WTC11 (cell line): Measurements from ENCODE around the gene CFAP57. TPM values are rescaled to one million over a fixed set of nuclear protein-coding genes. Genes with fewer than 3 reads are reported as not detected.
A peak's percentile ranks its signal among the peaks of the same experiment; 100 is the strongest.

Experiments used
- ATAC-seq: fragments of 200-7000 bp; cut with Tn5 transposase; 2 replicates; pipeline ENCODE4 v1.10.0; 2021; ENCODE audit warnings: mild to moderate bottlenecking, moderate library complexity
- CTCF ChIA-PET: fragments of 300-600 bp; sonication (Branson Sonifier 250); formaldehyde crosslinking; loops from one replicate; lab custom pipeline; 2021; ENCODE audit warnings: antibody characterized with exemption; lab: Charles Lee
- POLR2A ChIA-PET: fragments of 350-600 bp; sonication (Branson Sonifier 250); formaldehyde crosslinking; loops from one replicate; lab custom pipeline; 2021; ENCODE audit warnings: antibody characterized with exemption; lab: Charles Lee
- DNase-seq: peaks from one replicate; pipeline ENCODE4 v3.0.0; 2021; ENCODE audit warnings: low spot score
- H3K27ac Mint-ChIP-seq: 2 replicates; pipeline ENCODE4 v1.8.0; 2021; ENCODE audit warnings: mixed read lengths
- H3K27me3 Mint-ChIP-seq: 2 replicates; pipeline ENCODE4 v1.8.0; 2021; ENCODE audit warnings: low read depth, mild to moderate bottlenecking, moderate library complexity, mixed read lengths
- H3K36me3 Mint-ChIP-seq: 2 replicates; pipeline ENCODE4 v1.8.0; 2021; ENCODE audit warnings: mixed read lengths
- H3K4me1 Mint-ChIP-seq: 2 replicates; pipeline ENCODE4 v1.8.0; 2022; ENCODE audit warnings: mixed read lengths
- H3K4me3 Mint-ChIP-seq: 2 replicates; pipeline ENCODE4 v1.8.0; 2021; ENCODE audit warnings: mild to moderate bottlenecking, moderate library complexity, mixed read lengths
- H3K9me3 Mint-ChIP-seq: 2 replicates; pipeline ENCODE4 v1.8.0; 2021; ENCODE audit warnings: mixed read lengths
- ETV6 ChIP-seq: sonication (generic); formaldehyde crosslinking; IDR thresholded peaks from 2 replicates; pipeline ENCODE4 v1.8.1; 2022; ENCODE audit warnings: mild to moderate bottlenecking, missing genetic modification reagents
- JAZF1 ChIP-seq: fragments of 250-450 bp; sonication (Bioruptor Pico); IDR thresholded peaks from 2 replicates; pipeline ENCODE4 v1.9.0; 2021; ENCODE audit warnings: moderate library complexity, mild to moderate bottlenecking, inconsistent platforms
- JUN ChIP-seq: sonication (generic); formaldehyde crosslinking; IDR thresholded peaks from 2 replicates; pipeline ENCODE4 v1.8.0; 2023; ENCODE audit warnings: mild to moderate bottlenecking, missing genetic modification reagents
- NR2C2 ChIP-seq: sonication (generic); formaldehyde crosslinking; IDR thresholded peaks from 2 replicates; pipeline ENCODE4 v1.8.0; 2022; ENCODE audit warnings: mild to moderate bottlenecking, missing genetic modification reagents
- SMAD3 ChIP-seq: sonication (generic); formaldehyde crosslinking; IDR thresholded peaks from 2 replicates; pipeline ENCODE4 v1.8.0; 2022; ENCODE audit warnings: missing genetic modification reagents, mild to moderate bottlenecking, borderline replicate concordance
- ZNF121 ChIP-seq: sonication (generic); formaldehyde crosslinking; IDR thresholded peaks from 2 replicates; pipeline ENCODE4 v1.8.0; 2023; ENCODE audit warnings: missing genetic modification reagents
- ZNF219 ChIP-seq: sonication (generic); formaldehyde crosslinking; IDR thresholded peaks from 2 replicates; pipeline ENCODE4 v1.8.0; 2023; ENCODE audit warnings: missing genetic modification reagents, mild to moderate bottlenecking, borderline replicate concordance
- ZNF416 ChIP-seq: fragments of 250-450 bp; sonication (Bioruptor Pico); IDR thresholded peaks from 2 replicates; pipeline ENCODE4 v1.9.0; 2021; ENCODE audit warnings: mild to moderate bottlenecking, inconsistent platforms
- total RNA-seq: library from RNA; stranded (reverse); gene quantifications from 3 replicates; pipeline ENCODE4 v1.2.3, GENCODE V29; 2021
- TF ChIP-seq, protein P1 (sequence below): sonication (generic); formaldehyde crosslinking; IDR thresholded peaks from 2 replicates; pipeline ENCODE4 v1.8.1; 2022; ENCODE audit warnings: low read depth, mild to moderate bottlenecking, moderate library complexity, missing genetic modification reagents, borderline replicate concordance
- TF ChIP-seq, protein P2 (sequence below): fragments of 200-600 bp; IDR thresholded peaks from 2 replicates; pipeline ENCODE4 v1.8.0; 2022; ENCODE audit warnings: antibody characterized with exemption
- TF ChIP-seq, protein P3 (sequence below): fragments of 250-450 bp; sonication (Bioruptor Pico); conservative IDR thresholded peaks from 2 replicates; pipeline ENCODE4 v1.9.0; 2021; ENCODE audit warnings: mild to moderate bottlenecking
- TF ChIP-seq, protein P4 (sequence below): sonication (generic); formaldehyde crosslinking; IDR thresholded peaks from 2 replicates; pipeline ENCODE4 v1.8.1; 2022; ENCODE audit warnings: missing genetic modification reagents, borderline replicate concordance

CFAP57 gene
- total RNA-seq, 1 experiment from 2014 or later, result 0.42 TPM

DNA sequence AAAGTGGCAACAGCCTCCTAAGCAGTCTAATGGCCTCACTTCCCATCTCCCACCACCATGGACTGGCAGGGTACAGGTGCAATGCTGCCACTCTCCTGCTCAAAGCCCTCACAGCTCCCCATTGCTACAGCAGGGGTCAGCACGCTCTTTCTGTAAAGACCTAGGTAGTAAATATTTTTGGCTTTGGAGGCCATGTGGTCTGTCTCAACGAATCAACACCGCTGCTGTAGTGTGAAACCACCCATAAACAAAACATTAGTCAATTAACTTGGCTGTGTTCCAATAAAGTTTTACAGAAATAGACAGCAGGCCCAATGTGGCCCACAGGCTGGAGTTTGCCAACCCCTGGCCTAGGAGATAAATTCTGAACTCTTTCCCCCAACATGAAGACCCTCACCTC lies 53.0 kb downstream of the CFAP57 start (continued):
- TF ChIP-seq ZNF416 (CRISPR knock-in tag), result no peak
- TF ChIP-seq ETV6 (CRISPR knock-in tag), result no peak

DNA sequence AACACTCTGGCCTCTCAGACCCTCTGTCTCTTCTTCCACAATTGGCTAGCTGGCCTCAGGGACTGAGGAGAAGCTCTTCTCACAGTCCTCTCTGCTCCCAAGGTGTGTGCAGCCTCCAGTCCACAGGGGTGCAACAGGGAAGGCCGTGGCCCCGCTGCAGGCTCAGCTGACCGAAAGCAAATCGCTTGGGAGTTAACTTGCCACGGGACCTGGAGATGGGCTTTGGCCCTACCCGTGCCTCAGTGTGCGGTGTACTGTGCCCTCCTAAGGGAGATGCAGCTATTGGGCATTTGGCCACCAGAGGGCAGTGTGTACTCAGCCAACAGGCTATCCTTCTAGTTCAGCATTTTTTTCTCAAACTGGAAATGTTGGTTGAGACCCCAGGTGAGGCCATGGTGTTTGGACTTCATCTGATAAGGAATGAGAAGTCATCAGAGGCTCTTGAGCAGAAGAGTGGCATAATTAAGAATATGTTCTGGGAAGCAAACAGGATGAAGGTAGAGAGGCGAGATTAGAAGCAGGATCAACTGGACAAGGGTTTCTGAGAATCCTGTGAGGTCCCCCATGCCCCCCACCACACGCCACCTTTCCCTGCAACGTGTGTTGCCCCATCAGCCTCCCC lies 55.1 kb downstream of the CFAP57 start:
- ChIA-PET CTCF (interaction anchor here (0.5 to 7.4 kb wide), 34 partner anchors 8 to 708 kb away, joined by 3 to 100 read pairs (median 4); partner anchors contain the start of genes C1orf210, CDC20, HYI and KDM4A), POLR2A (interaction anchor here (0.6 to 1.5 kb wide), 3 partner anchors 30 to 131 kb away, joined by 3 to 5 read pairs (median 5); partner anchors contain the start of gene CDC20)
- ATAC-seq, result peak; percentile 96
- Mint-ChIP-seq H3K9me3 (no peaks in the 10 kb centered on the region), H3K4me3 (no peak overlapping the region), H3K4me1 (peaks cover 20% of the 10 kb centered on the region), H3K36me3 (no peaks in the 10 kb centered on the region), H3K27me3 (peaks cover 3% of the 10 kb centered on the region; the same call in 1 of the 2 replicates), H3K27ac (no peak overlapping the region)
- TF ChIP-seq JAZF1 (CRISPR knock-in tag) (no peak), ZNF219 (no peak), JUN (CRISPR knock-in tag) (no peak)
- TF ChIP-seq, protein P1, sequence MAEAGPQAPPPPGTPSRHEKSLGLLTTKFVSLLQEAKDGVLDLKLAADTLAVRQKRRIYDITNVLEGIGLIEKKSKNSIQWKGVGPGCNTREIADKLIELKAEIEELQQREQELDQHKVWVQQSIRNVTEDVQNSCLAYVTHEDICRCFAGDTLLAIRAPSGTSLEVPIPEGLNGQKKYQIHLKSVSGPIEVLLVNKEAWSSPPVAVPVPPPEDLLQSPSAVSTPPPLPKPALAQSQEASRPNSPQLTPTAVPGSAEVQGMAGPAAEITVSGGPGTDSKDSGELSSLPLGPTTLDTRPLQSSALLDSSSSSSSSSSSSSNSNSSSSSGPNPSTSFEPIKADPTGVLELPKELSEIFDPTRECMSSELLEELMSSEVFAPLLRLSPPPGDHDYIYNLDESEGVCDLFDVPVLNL, result no peak
- TF ChIP-seq, protein P2, sequence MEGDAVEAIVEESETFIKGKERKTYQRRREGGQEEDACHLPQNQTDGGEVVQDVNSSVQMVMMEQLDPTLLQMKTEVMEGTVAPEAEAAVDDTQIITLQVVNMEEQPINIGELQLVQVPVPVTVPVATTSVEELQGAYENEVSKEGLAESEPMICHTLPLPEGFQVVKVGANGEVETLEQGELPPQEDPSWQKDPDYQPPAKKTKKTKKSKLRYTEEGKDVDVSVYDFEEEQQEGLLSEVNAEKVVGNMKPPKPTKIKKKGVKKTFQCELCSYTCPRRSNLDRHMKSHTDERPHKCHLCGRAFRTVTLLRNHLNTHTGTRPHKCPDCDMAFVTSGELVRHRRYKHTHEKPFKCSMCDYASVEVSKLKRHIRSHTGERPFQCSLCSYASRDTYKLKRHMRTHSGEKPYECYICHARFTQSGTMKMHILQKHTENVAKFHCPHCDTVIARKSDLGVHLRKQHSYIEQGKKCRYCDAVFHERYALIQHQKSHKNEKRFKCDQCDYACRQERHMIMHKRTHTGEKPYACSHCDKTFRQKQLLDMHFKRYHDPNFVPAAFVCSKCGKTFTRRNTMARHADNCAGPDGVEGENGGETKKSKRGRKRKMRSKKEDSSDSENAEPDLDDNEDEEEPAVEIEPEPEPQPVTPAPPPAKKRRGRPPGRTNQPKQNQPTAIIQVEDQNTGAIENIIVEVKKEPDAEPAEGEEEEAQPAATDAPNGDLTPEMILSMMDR, result peak; percentile 93
- DNase-seq, result peak; percentile 96

DNA sequence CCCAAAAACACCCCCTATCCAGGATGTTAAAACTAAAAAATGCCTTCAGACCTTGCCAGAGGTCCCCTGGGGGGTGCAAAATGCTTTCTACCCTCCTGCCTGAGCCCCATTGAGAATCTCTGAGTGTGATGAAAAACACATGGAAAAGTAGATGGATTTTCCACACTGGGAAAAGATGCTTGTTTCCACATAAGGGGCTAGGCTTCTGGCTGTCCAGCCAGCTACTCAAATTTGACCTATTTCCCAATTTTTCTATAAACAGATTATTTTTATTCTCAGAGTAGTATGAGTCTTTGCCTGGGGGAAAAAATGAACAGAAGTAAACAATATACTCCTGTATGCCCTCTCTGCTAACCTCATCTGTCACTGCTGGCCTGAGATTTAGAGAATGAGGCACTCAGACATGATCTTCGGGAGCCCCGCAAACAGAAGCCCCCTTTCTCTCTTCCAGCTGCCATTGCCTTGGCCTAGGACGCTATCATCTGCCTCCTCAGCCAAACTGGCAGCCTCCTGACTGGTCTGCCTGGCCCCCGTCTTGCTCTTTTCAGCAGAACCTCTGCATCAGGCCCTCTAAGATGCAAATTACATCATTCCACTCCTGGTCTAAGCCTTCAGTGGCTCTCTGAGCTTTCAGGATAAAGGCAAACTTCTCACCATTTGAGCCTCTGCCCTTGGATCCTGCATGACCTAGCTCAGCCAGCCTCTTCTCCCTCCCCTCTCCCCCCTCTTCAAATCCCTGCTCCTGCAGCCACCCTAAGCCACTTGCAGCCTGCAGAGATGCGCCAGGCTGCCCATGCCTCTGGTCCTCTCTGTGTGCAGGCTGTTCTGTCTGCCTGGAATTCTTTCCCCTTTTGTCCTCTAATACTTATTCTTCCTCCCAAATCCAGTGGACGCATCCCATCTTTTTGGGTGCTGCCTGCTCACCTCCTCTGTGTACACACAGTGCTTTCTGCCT lies 58.0 kb downstream of the CFAP57 start:
- DNase-seq, result no peak
- peaks cover 3% of the 10 kb centered on the region; the same call in 1 of the 2 replicates for H3K27me3 Mint-ChIP-seq
- TF ChIP-seq SMAD3, result no peak
- TF ChIP-seq ZNF121 (CRISPR knock-in tag), result no peak
- TF ChIP-seq, protein P3, sequence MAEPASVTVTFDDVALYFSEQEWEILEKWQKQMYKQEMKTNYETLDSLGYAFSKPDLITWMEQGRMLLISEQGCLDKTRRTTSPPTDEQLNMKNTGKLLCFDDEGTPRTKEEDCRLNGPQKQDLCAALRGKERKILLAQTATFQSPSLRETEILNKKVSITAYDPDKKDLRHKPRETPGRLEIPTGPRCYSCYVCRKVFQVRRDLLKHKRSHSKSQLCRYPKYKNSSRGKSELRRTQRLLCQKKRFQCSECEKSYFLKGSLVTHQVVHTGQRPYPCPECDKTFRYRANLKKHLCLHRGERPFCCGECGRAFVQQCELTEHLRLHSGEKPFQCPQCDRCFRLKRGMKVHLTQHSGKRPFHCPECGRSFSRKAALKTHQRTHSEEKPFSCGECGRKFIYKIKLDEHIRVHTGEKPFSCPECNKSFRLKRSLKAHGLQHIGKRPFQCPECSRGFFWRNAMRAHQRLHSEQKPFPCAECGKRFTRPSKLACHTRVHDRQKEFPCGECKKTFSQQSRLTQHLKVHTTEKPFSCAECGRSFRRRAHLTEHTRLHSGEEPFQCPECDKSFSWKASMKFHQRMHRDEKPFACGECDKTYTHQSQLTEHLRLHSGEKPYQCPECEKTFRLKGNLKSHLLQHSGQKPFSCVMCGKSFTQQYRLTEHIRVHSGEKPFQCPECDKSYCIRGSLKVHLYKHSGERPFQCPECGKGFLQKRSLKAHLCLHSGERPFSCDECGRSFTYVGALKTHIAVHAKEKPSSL, result no peak
- TF ChIP-seq, protein P4, sequence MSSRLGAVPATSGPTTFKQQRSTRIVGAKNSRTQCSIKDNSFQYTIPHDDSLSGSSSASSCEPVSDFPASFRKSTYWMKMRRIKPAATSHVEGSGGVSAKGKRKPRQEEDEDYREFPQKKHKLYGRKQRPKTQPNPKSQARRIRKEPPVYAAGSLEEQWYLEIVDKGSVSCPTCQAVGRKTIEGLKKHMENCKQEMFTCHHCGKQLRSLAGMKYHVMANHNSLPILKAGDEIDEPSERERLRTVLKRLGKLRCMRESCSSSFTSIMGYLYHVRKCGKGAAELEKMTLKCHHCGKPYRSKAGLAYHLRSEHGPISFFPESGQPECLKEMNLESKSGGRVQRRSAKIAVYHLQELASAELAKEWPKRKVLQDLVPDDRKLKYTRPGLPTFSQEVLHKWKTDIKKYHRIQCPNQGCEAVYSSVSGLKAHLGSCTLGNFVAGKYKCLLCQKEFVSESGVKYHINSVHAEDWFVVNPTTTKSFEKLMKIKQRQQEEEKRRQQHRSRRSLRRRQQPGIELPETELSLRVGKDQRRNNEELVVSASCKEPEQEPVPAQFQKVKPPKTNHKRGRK, result no peak
- TF ChIP-seq NR2C2 (CRISPR knock-in tag), result no peak
- no peak for TF ChIP-seq ETV6 (CRISPR knock-in tag)
- TF ChIP-seq, all 79 proteins: peak for 0
- Mint-ChIP-seq H3K4me1 (peaks cover 20% of the 10 kb centered on the region), H3K36me3 (no peaks in the 10 kb centered on the region), H3K27ac (no peak overlapping the region), H3K9me3 (no peaks in the 10 kb centered on the region), H3K4me3 (no peak overlapping the region)
- peak; percentile 11; the same call in 1 of the 2 replicates for ATAC-seq
- CTCF ChIA-PET, result interaction anchor here (1.5 to 7.4 kb wide), 2 partner anchors 184 to 224 kb away, joined by 4 to 100 read pairs; no protein-coding TSS in a partner anchor
- POLR2A ChIA-PET, result interaction anchor here (1.5 kb wide), 1 partner anchor 128 kb away, joined by 6 read pairs; the partner anchor contains the start of gene CDC20
